ENCODE data around the gene RBM8A.
A peak's percentile ranks its signal among the peaks of the same experiment; 100 is the strongest.

The RBM8A gene

GRCh38 chr1:145927063-145927886, at the start of gene RBM8A:
Gene RBM8A, minus strand, starts transcription at chr1:145927484. Its CDS starts 58 bp downstream, at chr1:145927426.
- peak; percentile 96 for DNase-seq

- no peak for DNase-seq
These were observed 49.7 kb upstream of the RBM8A start for GRCh38 chr1:145977016-145977415.

GRCh38 chr1:145975216-145975615, 47.9 kb upstream of the RBM8A start:
- DNase-seq = no peak

GRCh38 chr1:145974721-145975120, 47.4 kb upstream of the RBM8A start:
- no peak for DNase-seq

GRCh38 chr1:145972580-145972979, 45.3 kb upstream of the RBM8A start:
- no peak for DNase-seq

GRCh38 chr1:145967288-145967687, 40.0 kb upstream of the RBM8A start:
- no peak for DNase-seq

GRCh38 chr1:145965119-145965744, 37.9 kb upstream of the RBM8A start:
- no peak for DNase-seq

- DNase-seq = peak; percentile 83
These were observed 37.2 kb upstream of the RBM8A start, which contains the start of the genes ANKRD34A and POLR3GL for GRCh38 chr1:145964328-145965118. Gene ANKRD34A, minus strand, starts transcription at chr1:145964575. Its CDS starts 2,816 bp downstream, at chr1:145961759. Gene POLR3GL, plus strand, starts transcription at chr1:145964690. Its CDS starts 10,176 bp downstream, at chr1:145974866.

- DNase-seq = no peak
These were observed 36.2 kb upstream of the RBM8A start for GRCh38 chr1:145963265-145964019.

GRCh38 chr1:145962157-145963102, 35.1 kb upstream of the RBM8A start:
- DNase-seq = no peak

- DNase-seq = no peak
These were observed 34.3 kb upstream of the RBM8A start for GRCh38 chr1:145961425-145962156.

GRCh38 chr1:145961109-145961424, 33.8 kb upstream of the RBM8A start:
- no peak for DNase-seq

GRCh38 chr1:145960468-145961108, 33.3 kb upstream of the RBM8A start:
- no peak for DNase-seq

GRCh38 chr1:145959957-145960467, 32.7 kb upstream of the RBM8A start:
- DNase-seq = no peak

GRCh38 chr1:145959333-145959732, 32.0 kb upstream of the RBM8A start:
- no peak for DNase-seq

GRCh38 chr1:145958734-145959133, 31.4 kb upstream of the RBM8A start:
- no peak for DNase-seq

- peak; percentile 92 for DNase-seq
These were observed 30.4 kb upstream of the RBM8A start, which contains the start of gene LIX1L for GRCh38 chr1:145957443-145958319. Gene LIX1L, minus strand, starts transcription at chr1:145958017. Its CDS starts 90 bp downstream, at chr1:145957927.

- DNase-seq = no peak
These were observed 29.6 kb upstream of the RBM8A start for GRCh38 chr1:145956781-145957442.
